GM19397 (cell line): Measurements from ENCODE around the gene AIDA.
A peak's percentile ranks its signal among the peaks of the same experiment; 100 is the strongest.
"Not testable (repeated sequence)": the region's sequence is repeated elsewhere in the genome, so short reads cannot be mapped to it uniquely, and the experiment has no call there.

Source experiments
- ATAC-seq: cut with Tn5 transposase; IDR thresholded peaks from one replicate; pipeline ENCODE4 v1.9.1; 2021; ENCODE audit warnings: mild to moderate bottlenecking, moderate library complexity; ENCODE audit not compliant: unreplicated experiment

AIDA gene

DNA sequence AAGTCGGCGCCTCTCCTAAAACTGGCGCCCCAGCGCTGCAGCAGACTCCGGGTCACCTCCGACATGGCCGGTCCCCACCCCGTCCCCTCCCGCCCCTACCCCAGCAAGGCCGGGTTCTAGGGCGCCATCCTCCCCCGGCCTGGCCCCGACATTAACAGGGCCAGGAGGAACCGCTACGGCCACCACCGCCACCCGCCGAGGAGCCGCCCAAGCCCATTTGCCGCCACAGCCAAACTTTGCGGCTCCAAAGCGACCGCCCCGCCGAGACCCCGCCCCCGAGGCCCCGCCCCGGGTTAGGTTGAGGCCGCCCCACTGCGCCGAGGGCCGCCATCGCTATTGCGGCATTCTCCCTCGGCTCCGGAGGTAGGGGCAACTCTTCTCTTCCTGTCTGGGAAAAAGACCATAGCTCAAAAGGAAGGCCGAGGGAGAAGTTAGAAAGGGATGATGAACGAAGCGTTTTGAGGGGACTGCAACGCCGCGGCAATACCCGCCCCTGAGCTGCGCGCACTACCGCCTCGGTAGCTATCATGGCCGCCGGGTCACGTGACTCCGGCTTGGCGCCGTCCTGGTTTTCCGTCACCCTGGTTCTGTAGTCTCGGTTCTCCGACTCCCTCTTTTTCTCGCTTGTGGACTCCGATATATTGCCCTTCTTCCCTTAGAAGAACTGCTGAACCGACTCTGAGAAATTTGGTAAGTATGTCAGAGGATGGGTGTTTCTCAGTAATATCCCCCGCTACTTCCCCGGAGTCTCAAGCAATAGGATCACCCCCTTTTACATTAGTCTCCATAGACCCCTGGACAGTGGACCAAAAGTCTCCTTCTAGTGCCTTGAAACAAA, at the start of gene AIDA, which contains the start of gene BROX:
Gene AIDA (minus strand): TSS at position 239 of the 838 bp plus-strand sequence. CDS start 174 bp downstream, at position 65.
Gene BROX (plus strand): TSS at position 312 of the 838 bp plus-strand sequence. CDS start 3,136 bp downstream, outside the sequence.
- peak; percentile 81 for ATAC-seq

DNA sequence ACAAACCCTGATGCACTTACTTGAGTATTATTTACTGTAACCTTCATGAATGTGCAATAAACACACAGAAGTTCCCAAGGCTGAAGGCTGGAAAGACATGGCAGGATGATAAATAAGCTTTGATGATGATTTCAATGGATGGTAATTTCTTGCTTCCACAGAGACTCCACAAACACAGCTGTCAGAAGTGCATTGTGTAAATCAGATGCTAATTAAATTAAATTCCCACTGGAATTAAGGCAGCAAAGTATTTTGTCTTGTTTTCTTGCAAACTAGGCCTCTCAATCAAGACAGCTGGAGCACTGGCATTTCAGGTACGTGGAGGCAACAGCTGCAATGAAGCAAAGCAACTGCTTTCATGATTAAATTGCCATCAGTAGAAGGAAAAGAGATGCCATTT, 48.8 kb upstream of the AIDA start:
- ATAC-seq = no peak

DNA sequence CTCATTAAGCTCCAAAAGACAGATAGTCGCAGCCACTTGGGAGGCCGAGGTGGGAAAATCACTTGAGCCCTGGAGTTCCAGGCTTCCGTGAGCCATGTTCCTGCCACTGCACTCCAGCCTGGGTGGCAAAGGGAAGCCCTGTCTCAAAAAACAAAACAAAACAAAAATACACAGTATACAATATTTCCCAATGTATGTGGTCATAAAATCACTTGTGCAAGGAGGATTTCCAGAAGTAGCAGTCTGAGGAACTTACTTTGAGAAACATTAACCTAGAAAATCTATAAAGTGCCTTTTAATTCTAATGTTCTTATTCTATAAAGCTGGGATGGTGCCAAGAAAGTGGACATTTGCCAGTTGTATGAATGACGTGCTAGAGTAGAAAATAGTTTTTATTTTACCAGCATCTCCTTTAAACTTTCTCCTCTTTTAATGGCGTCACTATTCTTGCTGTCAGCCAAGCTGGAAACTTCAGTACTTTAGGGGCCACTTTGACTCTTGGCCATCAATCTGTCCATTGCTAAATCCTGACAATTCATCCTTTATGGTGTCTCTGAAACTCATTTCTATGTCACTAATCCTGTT, 47.3 kb upstream of the AIDA start:
- no peak for ATAC-seq

DNA sequence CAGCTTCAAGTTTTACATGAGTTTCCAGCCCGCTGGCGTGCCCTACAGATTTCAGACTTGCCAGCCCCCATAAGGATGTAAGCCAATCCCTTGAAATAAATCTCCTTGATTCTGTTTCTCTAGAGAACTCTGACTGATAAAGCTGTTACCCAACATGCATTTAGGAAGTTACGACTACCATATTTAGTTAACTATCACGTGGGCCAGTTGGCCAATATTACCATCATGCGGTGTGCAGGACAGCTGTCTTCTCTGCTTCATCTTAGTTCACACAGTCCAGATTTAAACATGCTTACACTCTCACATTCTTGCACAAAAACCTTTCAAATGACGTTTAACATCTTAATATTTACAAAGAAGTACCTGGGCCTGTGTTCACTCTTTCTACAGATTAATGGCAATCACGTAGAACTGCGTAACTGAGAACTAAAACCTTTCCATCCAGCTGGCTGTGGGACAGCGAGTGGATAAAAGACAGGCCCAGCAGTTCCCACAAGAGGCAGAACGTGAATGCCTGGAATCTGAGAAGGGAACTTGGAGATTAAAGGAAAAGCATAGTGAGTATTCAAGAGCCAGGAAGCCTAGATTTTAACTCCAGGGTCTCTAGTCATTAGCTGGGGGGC, 45.5 kb upstream of the AIDA start:
- no peak for ATAC-seq

DNA sequence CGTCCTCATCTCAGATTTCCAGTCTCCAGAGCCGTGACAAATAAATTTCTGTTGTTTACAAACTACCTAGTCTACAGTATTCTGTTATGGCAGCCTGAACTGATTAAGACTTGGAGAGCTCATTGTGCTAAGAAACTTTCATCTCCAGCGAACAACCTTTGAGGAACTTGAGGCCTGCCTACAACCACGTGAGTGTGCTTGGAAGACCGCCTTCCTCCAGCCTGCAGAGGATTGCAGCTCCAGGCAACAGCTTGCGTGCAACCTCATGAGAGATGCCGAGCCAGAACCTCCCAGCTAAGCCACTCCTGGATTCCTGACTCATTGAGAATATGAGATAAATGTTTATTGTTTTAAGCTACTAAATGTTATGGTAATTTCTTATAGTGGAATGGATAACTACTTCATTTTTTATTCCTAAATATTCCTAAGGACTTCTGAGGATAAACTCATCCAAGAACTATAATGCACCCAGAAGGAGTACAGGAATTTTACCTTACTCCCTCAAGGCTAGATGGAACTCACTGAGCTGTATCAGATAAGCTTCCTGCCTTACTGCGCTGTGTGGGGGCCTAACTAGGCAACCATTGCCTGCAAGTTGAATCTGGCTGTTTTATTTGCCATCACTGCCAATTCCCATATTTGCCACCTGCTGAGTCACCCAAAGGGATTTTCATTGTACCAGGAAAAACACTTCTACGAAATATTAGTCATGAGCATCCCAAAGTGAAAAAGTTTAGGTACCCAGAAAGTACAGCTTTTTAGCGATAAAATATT, 42.3 kb upstream of the AIDA start:
- ATAC-seq = no peak

- no peak for ATAC-seq
Measured at GRCh38 chr1:222751255-222751654, 39.0 kb upstream of the AIDA start.

GRCh38 chr1:222750651-222751050, 38.4 kb upstream of the AIDA start:
- ATAC-seq = no peak

DNA sequence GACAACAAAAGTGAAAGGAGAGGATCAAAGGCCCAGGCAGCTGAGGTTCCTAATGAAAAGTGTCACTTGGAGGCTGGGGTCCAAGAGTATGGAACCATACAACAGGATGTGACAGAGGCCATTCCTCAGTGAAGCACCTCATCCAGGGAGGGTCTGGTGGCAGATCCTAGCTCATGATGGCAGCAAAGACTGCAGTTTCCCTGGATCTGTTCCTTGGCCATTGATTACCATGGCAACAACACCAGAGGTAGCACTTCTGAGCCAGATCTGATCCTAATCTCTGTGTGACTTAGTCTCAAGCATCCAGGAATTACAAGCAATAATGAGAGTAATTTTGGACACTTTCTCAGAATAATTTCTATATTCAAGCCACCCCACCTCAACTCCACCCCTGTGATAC, 37.6 kb upstream of the AIDA start:
- no peak for ATAC-seq

DNA sequence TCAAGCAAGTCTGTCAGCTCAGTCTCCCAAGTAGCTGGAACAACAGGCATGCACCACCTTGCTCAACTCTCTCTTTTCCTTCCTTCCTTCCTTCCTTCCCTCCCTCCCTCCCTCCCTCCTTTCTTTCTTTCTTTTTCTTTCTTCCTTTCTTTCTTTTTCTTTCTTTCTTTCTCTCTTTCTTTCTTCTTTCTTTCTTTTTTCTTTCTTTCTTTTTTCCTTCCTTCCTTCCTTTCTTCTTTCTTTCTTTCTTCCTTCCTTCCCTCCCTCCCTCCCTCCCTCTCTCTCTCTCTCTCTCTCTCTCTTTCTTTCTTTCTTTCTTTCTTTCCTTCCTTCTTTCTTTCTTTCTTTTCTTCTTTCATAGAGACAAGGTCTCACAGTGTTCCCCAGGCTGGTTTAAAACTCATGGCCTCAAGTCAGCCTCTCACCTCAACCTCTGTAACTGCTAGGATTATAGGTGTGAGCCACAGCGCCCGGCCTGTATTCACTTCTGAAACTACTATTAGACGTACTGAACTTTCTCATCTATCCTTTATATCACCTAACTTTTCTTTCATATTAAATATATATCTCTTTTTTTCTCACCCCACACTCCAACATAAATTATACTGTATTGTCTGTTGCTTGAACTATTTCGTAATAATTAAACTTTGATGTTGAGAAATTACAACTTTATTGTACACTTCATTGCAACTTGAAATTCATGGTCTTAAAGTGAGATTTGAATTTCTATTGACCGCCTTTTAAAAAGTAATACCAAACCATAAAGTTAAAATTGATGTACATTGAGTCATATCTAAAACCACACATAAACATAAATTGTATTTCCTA, 29.6 kb upstream of the AIDA start:
- not testable (repeated sequence) for ATAC-seq

DNA sequence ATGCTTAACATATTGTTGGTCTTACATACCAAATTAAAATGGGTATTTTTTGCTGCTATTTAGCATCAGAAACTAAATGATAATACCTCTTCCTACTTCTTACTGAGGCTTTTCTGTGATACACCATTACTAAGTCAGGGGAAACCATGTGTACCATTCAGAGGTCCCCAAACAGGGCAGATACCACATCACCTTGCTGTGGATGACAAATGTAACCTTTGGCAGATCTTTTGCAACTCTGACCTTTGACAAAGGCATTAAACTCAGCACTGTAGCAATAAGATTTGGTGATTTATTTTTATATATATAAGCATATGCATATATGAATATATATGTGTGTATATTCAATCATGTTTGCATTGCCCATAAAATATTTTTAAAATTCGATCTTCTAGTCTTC, 27.6 kb upstream of the AIDA start:
- no peak for ATAC-seq

DNA sequence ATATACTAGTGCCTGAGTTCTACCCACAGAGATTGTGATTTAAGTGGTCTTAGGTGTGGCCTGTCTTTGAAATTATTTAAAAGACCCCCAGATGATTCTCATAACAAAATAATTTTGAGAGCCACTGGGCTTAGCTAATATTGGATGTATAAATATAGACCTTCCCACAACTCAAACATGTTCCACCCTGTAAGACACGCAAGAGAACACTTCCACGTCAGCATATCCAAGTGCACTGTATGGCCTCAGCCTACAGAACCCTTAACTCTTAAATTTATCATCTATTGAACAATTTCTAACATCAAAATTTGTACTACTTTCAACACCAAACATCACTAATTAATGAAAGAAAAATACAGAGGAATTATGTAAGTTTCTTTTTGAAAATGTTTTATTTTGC, 27.2 kb upstream of the AIDA start:
- no peak for ATAC-seq

DNA sequence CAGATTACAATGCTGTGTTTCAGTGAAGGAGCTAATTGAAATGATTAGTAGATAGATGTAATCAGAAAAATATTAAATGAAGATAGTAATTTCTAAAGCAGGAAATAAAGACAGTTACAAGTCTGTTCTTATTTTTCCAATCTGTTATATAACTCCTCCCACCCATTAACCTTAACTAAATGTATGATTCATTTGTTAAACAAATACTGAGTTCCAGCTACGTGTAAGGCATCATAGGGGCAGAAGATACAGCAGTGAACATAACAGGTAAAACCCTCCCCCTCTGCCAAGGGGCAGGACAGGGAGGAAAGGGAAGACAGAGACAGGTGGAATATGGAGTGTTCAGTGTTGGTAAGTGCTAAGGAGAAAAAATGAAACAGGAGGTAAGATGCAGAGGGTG, 24.7 kb upstream of the AIDA start, which contains the start of gene FAM177B:
Gene FAM177B (plus strand): TSS at position 231 of the 400 bp plus-strand sequence. CDS start 9,344 bp downstream, outside the sequence.
- no peak for ATAC-seq

- no peak for ATAC-seq
Measured at GRCh38 chr1:222736470-222736869, 24.2 kb upstream of the AIDA start.

DNA sequence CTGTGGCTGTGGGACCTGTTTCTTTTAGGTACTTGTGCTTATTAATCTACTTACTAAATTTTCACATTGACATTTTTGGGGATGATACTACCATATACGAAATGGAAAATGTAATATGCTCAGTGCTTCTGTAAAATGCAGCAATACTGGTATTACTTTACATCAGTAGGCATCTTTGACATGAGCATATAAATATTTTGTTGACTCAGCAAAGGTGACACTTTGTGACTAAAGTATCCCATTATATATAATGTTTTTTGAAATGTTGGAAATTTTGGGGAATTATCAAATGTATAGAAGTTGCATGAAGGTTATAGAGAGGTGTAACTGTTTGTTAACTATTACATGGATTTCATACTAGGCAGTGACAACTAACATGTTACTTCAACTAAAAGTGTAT, 22.4 kb upstream of the AIDA start:
- ATAC-seq = no peak

GRCh38 chr1:222732216-222733159, 20.2 kb upstream of the AIDA start:
- ATAC-seq = peak; percentile 99

GRCh38 chr1:222730866-222731265, 18.6 kb upstream of the AIDA start:
- ATAC-seq = no peak

GRCh38 chr1:222728746-222729145, 16.5 kb upstream of the AIDA start:
- no peak for ATAC-seq

DNA sequence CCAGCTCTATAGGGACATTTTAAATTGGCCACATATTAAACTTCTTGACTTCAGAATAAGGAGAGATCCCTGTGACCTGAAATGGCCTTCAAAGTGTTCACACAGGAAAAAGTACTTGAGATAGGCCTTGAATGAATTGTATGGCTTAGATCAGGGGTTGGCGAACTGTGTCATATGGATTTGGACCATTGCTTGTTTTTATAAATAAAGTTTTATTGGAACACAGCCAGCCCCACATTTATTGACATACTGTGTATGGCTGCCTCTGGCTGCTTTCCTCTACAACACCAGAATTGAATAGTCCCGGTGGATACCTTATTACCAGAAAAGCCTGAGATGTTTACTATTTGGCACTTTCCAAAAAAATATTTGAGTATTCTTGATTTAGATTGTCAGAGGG, 4.1 kb upstream of the AIDA start:
- ATAC-seq = no peak
